ENCODE data around the gene CSPG4. TPM values are rescaled to one million over a fixed set of nuclear protein-coding genes. Genes with fewer than 3 reads are reported as not detected.

Gene CSPG4
- total and polyA plus RNA-seq, 8 donors: 1.8 to 44.6 (median 20.3) TPM

- Histone ChIP-seq H3K9me3 (no peaks in the 10 kb centered on the region), H3K36me3 (peaks cover 0 to 25% (median 14%) of the 10 kb centered on the region in 4 donors), H3K4me1 (peaks cover 20 to 56% (median 35%) of the 10 kb centered on the region in 4 donors), H3K27me3 (no peaks in the 10 kb centered on the region), H3K4me3 (no peak overlapping the region), H3K27ac (peak overlapping the region; percentile 58 to 86 (median 82))
- DNase-seq: peak; percentile 62 to 89
- 12 to 38% (median 23%) methylated on average over 14 of the region's 14 CpGs for whole genome bisulfite sequencing, 5 donors
- intact Hi-C loops (cut with DNase I; ENCODE audit: low total_unique reads): no loop called here
- no peak for TF ChIP-seq CTCF (IDR thresholded peaks at IDR 0.05)
- peak in 2 of 3 donors; percentile 22 to 31 for TF ChIP-seq POLR2AphosphoS5 (IDR thresholded peaks at IDR 0.05)
Measured at GRCh38 chr15:75672646-75673425, 39.8 kb downstream of the CSPG4 start.

DNA sequence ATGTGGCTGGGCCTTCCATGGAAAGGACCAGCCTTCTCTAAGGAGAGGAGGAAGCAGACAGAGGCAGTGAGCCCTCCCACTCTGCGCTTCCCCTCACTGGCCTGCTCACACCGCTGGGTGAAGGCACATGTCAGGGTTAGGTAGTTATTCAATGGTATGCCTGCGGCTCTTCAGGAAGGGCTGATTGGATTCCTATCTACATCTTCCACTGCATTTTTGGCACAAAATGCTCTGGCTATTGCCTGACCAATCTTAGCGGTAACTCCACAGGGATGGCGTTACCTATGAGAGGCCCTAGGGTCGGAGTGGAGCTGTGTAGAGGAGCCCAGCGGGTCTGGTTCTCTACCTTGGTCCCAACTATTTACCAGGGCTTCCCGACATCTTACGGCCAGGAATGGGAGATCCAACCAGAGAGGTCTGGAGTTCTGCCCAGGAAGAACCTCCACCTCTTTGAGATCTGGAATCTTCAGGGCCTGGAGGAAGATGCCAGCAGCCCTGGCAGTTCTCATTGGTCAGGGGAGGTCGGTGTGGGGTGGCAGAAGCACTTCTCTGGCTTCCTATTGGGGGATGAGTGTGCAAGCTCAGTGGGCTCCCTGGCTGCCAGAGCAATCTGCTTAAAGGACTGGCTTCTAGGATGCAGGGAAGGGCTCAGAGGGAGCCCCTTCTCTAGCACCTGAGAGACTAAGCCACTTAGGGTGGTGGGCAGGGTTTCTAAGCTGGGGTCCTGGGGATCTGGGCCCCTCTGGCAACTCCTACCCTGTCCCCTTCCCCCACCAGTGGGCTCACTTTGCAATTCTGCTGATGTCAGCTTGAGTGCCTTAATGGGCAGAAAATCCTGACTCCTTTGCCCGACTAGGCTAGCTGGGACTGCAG is 40.7 kb downstream of the CSPG4 start:
- Histone ChIP-seq H3K27ac (peak overlapping the region; percentile 33 to 86 (median 82)), H3K4me1 (peaks cover 28 to 61% (median 44%) of the 10 kb centered on the region in 4 donors), H3K27me3 (no peaks in the 10 kb centered on the region), H3K36me3 (peaks cover 0 to 17% (median 10%) of the 10 kb centered on the region in 4 donors), H3K4me3 (no peak overlapping the region), H3K9me3 (no peaks in the 10 kb centered on the region)
- WGBS, 5 donors: 64 to 77% (median 70%) methylated on average over 9 to 11 of the region's 11 CpGs
- no peak for TF ChIP-seq POLR2A (IDR thresholded peaks at IDR 0.05)
- TF ChIP-seq EP300 (IDR thresholded peaks at IDR 0.05): no peak
- peak in 1 of 3 donors; percentile 11 for TF ChIP-seq POLR2AphosphoS5 (IDR thresholded peaks at IDR 0.05)
- no peak for TF ChIP-seq CTCF (IDR thresholded peaks at IDR 0.05)
- intact Hi-C loops (cut with DNase I; ENCODE audit: low total_unique reads): no loop called here
- DNase-seq: no peak

- H3K36me3 ChIP-seq: no peaks in the 10 kb centered on the region
- H3K27ac ChIP-seq: peak overlapping the region in 2 of 5 donors; percentile 18 to 82
- WGBS, 5 donors: 70 to 80% (median 79%) methylated on average over 5 to 6 of the region's 6 CpGs
- peaks cover 38 to 71% (median 59%) of the 10 kb centered on the region in 4 donors for H3K4me1 ChIP-seq
- TF ChIP-seq EP300 (IDR thresholded peaks at IDR 0.05): no peak
- TF ChIP-seq CTCF (IDR thresholded peaks at IDR 0.05): no peak
- no peak for TF ChIP-seq POLR2AphosphoS5 (IDR thresholded peaks at IDR 0.05)
- no peak for TF ChIP-seq POLR2A (IDR thresholded peaks at IDR 0.05)
- no peaks in the 10 kb centered on the region for H3K9me3 ChIP-seq
- no peak overlapping the region for H3K4me3 ChIP-seq
- intact Hi-C loops (cut with DNase I; ENCODE audit: low total_unique reads): no loop called here
- DNase-seq: no peak
- H3K27me3 ChIP-seq: no peaks in the 10 kb centered on the region
Measured at GRCh38 chr15:75669879-75670212, 42.8 kb downstream of the CSPG4 start.

GRCh38 chr15:75669191-75669878 is 43.3 kb downstream of the CSPG4 start:
- TF ChIP-seq POLR2A (IDR thresholded peaks at IDR 0.05) (no peak), EP300 (IDR thresholded peaks at IDR 0.05) (no peak), POLR2AphosphoS5 (IDR thresholded peaks at IDR 0.05) (peak in 1 of 3 donors; percentile 24), CTCF (IDR thresholded peaks at IDR 0.05) (no peak)
- no peak overlapping the region for H3K4me3 ChIP-seq
- H3K9me3 ChIP-seq: no peaks in the 10 kb centered on the region
- peak overlapping the region in 3 of 5 donors; percentile 18 to 88 (median 43) for H3K27ac ChIP-seq
- intact Hi-C loops (cut with DNase I; ENCODE audit: low total_unique reads): no loop called here
- no peaks in the 10 kb centered on the region for H3K36me3 ChIP-seq
- peaks cover 44 to 71% (median 60%) of the 10 kb centered on the region in 4 donors for H3K4me1 ChIP-seq
- no peaks in the 10 kb centered on the region for H3K27me3 ChIP-seq
- 64 to 78% (median 76%) methylated on average over 9 to 14 of the region's 14 CpGs for WGBS, 5 donors
- DNase-seq: peak; percentile 45 to 65
